ENCODE results near the gene MRNIP.

The MRNIP gene

GRCh38 chr5:179788193-179788854 is 70.3 kb downstream of the MRNIP start:
- FAIRE-seq, result no peak

Data from A204.1 (cell line).